GM12801 (cell line): Measurements from ENCODE around the gene TMEM208.

Experiments
- TF ChIP-seq, protein P1 (sequence below): IDR thresholded peaks from one replicate; pipeline ENCODE4 v1.5.1; 2011; ENCODE audit warnings: control low read depth; ENCODE audit not compliant: insufficient read length; ENCODE audit errors: extremely low read depth

Gene TMEM208

DNA sequence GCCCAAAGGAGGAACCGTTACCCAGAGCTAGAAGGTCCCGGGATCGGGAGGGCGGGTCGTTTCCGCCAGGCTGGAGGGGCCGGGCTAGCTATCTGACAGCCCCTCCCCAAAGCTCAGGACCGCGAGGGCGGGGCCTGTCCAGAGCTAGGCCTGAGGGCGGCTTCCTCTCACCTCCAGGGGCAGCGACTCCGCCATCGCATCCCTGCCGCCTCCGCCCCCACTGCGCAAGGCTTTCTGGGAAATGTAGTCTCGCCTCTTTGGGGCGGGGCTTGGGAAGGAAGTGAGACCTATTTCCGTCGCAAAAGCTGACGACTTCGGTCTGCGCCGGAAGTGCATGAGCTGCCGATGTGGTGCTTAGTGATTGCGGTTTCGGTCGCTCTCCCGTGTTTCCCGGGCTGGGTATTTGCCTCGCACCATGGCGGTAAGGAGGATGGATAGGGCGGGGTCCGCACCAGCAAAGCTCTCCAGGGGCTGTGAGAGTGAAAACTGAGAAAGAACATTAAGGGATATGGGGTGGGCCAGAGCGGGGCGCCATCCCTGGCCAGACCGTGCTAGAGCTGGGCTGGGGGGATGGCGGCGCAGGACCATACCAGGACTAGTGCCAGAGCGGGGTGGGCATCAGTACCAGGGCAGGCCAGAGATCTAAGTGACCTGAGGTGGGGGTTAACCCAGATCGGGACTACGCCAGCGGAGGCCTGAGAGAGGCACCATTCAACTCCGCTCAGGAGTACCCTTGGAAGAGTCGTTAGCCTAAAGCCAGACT lies at the start of gene TMEM208:
Gene TMEM208, plus strand, starts transcription at position 327 of the 763 bp plus-strand sequence. Its CDS starts 89 bp downstream, at position 416.
- TF ChIP-seq, protein P1, sequence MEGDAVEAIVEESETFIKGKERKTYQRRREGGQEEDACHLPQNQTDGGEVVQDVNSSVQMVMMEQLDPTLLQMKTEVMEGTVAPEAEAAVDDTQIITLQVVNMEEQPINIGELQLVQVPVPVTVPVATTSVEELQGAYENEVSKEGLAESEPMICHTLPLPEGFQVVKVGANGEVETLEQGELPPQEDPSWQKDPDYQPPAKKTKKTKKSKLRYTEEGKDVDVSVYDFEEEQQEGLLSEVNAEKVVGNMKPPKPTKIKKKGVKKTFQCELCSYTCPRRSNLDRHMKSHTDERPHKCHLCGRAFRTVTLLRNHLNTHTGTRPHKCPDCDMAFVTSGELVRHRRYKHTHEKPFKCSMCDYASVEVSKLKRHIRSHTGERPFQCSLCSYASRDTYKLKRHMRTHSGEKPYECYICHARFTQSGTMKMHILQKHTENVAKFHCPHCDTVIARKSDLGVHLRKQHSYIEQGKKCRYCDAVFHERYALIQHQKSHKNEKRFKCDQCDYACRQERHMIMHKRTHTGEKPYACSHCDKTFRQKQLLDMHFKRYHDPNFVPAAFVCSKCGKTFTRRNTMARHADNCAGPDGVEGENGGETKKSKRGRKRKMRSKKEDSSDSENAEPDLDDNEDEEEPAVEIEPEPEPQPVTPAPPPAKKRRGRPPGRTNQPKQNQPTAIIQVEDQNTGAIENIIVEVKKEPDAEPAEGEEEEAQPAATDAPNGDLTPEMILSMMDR: no peak

- TF ChIP-seq, protein P1: no peak
Measured at GRCh38 chr16:67177743-67178699, 48.9 kb upstream of the TMEM208 start.

- TF ChIP-seq, protein P1: no peak
Measured at GRCh38 chr16:67179421-67180080, 47.4 kb upstream of the TMEM208 start.

DNA sequence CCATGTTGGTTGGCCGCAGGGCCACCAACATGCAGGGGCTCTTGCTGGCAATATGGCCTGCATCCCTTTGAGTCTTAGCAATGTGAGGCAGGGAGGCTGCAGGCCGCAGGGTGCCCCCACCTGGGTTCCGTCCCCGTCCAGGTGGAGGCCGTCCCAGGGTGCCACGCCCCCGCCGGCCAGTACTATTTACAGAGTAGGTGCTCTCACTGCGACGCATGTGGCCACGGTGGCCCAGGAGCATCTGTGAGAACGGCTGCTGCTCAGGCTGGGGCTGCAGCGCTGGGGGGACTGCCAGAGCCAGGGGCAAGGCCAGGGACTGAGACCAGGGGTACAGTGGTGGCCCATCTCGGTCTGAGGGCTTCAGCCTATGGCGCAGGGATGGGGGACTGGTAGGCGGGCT lies 46.8 kb upstream of the TMEM208 start:
- TF ChIP-seq, protein P1: no peak

- TF ChIP-seq, protein P1: no peak
Measured at GRCh38 chr16:67181346-67181745, 45.6 kb upstream of the TMEM208 start.

- TF ChIP-seq, protein P1: no peak
Measured at GRCh38 chr16:67182288-67182687, 44.6 kb upstream of the TMEM208 start.

- TF ChIP-seq, protein P1: no peak
Measured at GRCh38 chr16:67183284-67183626, 43.7 kb upstream of the TMEM208 start.
